KOPT-K1 (cell line): Measurements from ENCODE around the gene FGF2.
"Not testable (repeated sequence)": the region's sequence is repeated elsewhere in the genome, so short reads cannot be mapped to it uniquely, and the experiment has no call there.

Experiments
- H3K27ac ChIP-seq: fragments of 200-600 bp; sonication (generic); 2 replicates; pipeline ENCODE4 v1.5.1; 2016; ENCODE audit warnings: antibody characterized with exemption, mild to moderate bottlenecking, low read depth, low read length; ENCODE audit not compliant: poor library complexity, severe bottlenecking
- H3K36me3 ChIP-seq: fragments of 200-600 bp; sonication (generic); 2 replicates; pipeline ENCODE4 v1.5.1; 2017; ENCODE audit warnings: antibody characterized with exemption, mild to moderate bottlenecking, low read length, moderate library complexity; ENCODE audit not compliant: insufficient read depth
- H3K9me3 ChIP-seq: fragments of 200-600 bp; sonication (generic); 2 replicates; pipeline ENCODE4 v1.5.1; 2017; ENCODE audit warnings: antibody characterized with exemption, low read length, mild to moderate bottlenecking; ENCODE audit not compliant: insufficient read depth, poor library complexity, severe bottlenecking

Gene FGF2

GRCh38 chr4:122798101-122798500 is 28.5 kb upstream of the FGF2 start:
- Histone ChIP-seq H3K27ac (no peak overlapping the region), H3K9me3 (no peaks in the 10 kb centered on the region), H3K36me3 (no peaks in the 10 kb centered on the region)

GRCh38 chr4:122798917-122799316 is 27.7 kb upstream of the FGF2 start:
- Histone ChIP-seq H3K9me3 (no peaks in the 10 kb centered on the region), H3K36me3 (no peaks in the 10 kb centered on the region), H3K27ac (no peak overlapping the region)

GRCh38 chr4:122803788-122804208 is 22.8 kb upstream of the FGF2 start:
- H3K36me3 ChIP-seq, result no peaks in the 10 kb centered on the region
- no peaks in the 10 kb centered on the region for H3K9me3 ChIP-seq

GRCh38 chr4:122806981-122807679 is 19.5 kb upstream of the FGF2 start:
- no peak overlapping the region for H3K27ac ChIP-seq
- H3K36me3 ChIP-seq, result no peaks in the 10 kb centered on the region
- no peaks in the 10 kb centered on the region for H3K9me3 ChIP-seq

More at GRCh38 chr4:122803788-122804208, 22.8 kb upstream of the FGF2 start:
- no peak overlapping the region for H3K27ac ChIP-seq

GRCh38 chr4:122810669-122811068 is 16.0 kb upstream of the FGF2 start:
- Histone ChIP-seq H3K36me3 (no peaks in the 10 kb centered on the region), H3K27ac (no peak overlapping the region)

GRCh38 chr4:122811781-122812180 is 14.8 kb upstream of the FGF2 start:
- H3K9me3 ChIP-seq, H3K27ac ChIP-seq, H3K36me3 ChIP-seq: not testable (repeated sequence)

More at GRCh38 chr4:122810669-122811068, 16.0 kb upstream of the FGF2 start:
- H3K9me3 ChIP-seq, result no peaks in the 10 kb centered on the region

GRCh38 chr4:122812823-122813222 is 13.8 kb upstream of the FGF2 start:
- not testable (repeated sequence) for H3K9me3 ChIP-seq, H3K27ac ChIP-seq, H3K36me3 ChIP-seq

GRCh38 chr4:122814426-122814825 is 12.2 kb upstream of the FGF2 start:
- Histone ChIP-seq H3K9me3 (no peaks in the 10 kb centered on the region), H3K27ac (no peak overlapping the region), H3K36me3 (no peaks in the 10 kb centered on the region)

GRCh38 chr4:122815248-122815647 is 11.4 kb upstream of the FGF2 start:
- Histone ChIP-seq H3K36me3 (no peaks in the 10 kb centered on the region), H3K9me3 (no peaks in the 10 kb centered on the region), H3K27ac (no peak overlapping the region)

GRCh38 chr4:122816476-122816875 is 10.2 kb upstream of the FGF2 start:
- Histone ChIP-seq H3K9me3 (no peaks in the 10 kb centered on the region), H3K27ac (no peak overlapping the region), H3K36me3 (no peaks in the 10 kb centered on the region)

GRCh38 chr4:122819708-122820449 is 6.8 kb upstream of the FGF2 start:
- no peak overlapping the region for H3K27ac ChIP-seq
- no peaks in the 10 kb centered on the region for H3K9me3 ChIP-seq
- no peaks in the 10 kb centered on the region for H3K36me3 ChIP-seq

GRCh38 chr4:122821092-122821491 is 5.5 kb upstream of the FGF2 start:
- Histone ChIP-seq H3K9me3 (peaks cover 4% of the 10 kb centered on the region), H3K36me3 (no peaks in the 10 kb centered on the region), H3K27ac (no peak overlapping the region)

GRCh38 chr4:122822466-122822865 is 4.2 kb upstream of the FGF2 start:
- Histone ChIP-seq H3K36me3 (no peaks in the 10 kb centered on the region), H3K27ac (no peak overlapping the region), H3K9me3 (peaks cover 15% of the 10 kb centered on the region)

- no peaks in the 10 kb centered on the region for H3K36me3 ChIP-seq
- no peak overlapping the region for H3K27ac ChIP-seq
- H3K9me3 ChIP-seq, result peaks cover 16% of the 10 kb centered on the region
Observed at GRCh38 chr4:122823476-122823875, 3.2 kb upstream of the FGF2 start.

GRCh38 chr4:122824616-122825015 is 2.0 kb upstream of the FGF2 start:
- Histone ChIP-seq H3K27ac (no peak overlapping the region), H3K9me3 (peaks cover 16% of the 10 kb centered on the region), H3K36me3 (no peaks in the 10 kb centered on the region)

GRCh38 chr4:122826079-122826527 is 528 bp upstream of the FGF2 start:
- no peaks in the 10 kb centered on the region for H3K36me3 ChIP-seq
- H3K27ac ChIP-seq, result no peak overlapping the region
- peaks cover 16% of the 10 kb centered on the region for H3K9me3 ChIP-seq
